ENCODE measurements around the gene SPON1.

Gene SPON1

DNA sequence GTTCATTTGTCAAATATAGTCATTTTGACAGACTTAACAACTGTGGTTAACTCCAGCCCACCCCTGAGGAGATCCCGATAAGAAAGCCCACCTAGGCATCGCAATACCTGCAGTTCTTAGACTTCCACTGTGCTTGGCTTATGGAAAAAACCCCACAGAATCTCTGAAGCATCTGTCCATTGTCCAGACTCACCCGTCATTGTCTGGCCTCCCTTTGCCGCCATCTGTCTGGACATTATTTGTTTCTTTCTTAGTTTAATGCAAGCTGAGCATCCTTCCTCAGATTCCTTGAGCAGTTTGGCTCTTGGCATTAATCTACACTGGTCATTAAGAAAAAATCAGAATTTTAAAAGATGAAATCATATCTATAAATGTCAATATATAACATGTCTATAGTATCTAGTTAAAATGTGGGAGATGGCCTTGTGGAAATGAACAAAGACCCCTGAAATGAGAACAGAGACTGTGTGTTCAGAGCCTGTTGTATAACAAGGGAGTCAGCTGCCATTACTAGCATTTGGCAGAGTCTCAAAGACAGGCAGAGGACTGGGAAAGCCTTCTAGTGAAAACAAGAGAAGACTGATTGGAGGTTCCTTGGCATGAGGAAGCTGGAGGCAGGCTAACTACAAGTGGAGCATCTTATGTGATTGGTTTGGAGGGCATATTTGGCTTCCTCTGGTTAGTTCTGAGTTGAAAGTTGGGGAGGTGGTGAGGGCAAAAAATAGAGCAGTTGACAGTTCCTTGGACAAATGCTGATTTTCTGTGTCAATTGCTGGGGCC, 80.4 kb downstream of the SPON1 start:
- TF ChIP-seq, protein P1, sequence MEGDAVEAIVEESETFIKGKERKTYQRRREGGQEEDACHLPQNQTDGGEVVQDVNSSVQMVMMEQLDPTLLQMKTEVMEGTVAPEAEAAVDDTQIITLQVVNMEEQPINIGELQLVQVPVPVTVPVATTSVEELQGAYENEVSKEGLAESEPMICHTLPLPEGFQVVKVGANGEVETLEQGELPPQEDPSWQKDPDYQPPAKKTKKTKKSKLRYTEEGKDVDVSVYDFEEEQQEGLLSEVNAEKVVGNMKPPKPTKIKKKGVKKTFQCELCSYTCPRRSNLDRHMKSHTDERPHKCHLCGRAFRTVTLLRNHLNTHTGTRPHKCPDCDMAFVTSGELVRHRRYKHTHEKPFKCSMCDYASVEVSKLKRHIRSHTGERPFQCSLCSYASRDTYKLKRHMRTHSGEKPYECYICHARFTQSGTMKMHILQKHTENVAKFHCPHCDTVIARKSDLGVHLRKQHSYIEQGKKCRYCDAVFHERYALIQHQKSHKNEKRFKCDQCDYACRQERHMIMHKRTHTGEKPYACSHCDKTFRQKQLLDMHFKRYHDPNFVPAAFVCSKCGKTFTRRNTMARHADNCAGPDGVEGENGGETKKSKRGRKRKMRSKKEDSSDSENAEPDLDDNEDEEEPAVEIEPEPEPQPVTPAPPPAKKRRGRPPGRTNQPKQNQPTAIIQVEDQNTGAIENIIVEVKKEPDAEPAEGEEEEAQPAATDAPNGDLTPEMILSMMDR (IDR thresholded peaks at IDR 0.05): no peak
- no peak for TF ChIP-seq ZFX (IDR thresholded peaks at IDR 0.05; ENCODE audit: borderline replicate concordance)
- no peak overlapping the region for H3K27ac ChIP-seq

- TF ChIP-seq, protein P1 (IDR thresholded peaks at IDR 0.05): no peak
- TF ChIP-seq ZFX (IDR thresholded peaks at IDR 0.05; ENCODE audit: borderline replicate concordance): no peak
- no peak overlapping the region for H3K27ac ChIP-seq
These were observed 82.4 kb downstream of the SPON1 start for GRCh38 chr11:14044916-14045315.

- no peak for TF ChIP-seq ZFX (IDR thresholded peaks at IDR 0.05; ENCODE audit: borderline replicate concordance)
- TF ChIP-seq, protein P1 (IDR thresholded peaks at IDR 0.05): no peak
- H3K27ac ChIP-seq: no peak overlapping the region
These were observed 82.9 kb downstream of the SPON1 start for GRCh38 chr11:14045417-14045816.

DNA sequence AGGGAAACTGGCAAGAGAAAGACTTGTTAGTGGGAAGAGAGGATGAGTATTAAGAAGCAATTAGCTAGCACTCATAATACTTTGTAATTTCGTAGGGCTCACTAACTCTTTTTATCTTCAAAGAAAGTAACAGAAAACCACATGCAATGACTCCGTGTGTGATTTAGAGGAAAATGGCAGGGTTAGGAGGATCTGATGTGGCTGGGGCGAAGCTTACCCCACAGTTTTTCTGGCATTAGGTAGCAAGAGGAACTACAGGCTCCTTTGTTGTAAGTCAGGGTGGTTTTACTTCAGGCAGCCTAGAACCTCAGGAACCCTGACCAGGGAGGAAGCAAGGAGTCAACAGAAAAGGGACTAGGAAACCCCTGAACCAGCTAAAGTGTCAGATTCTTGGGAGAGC, 89.7 kb downstream of the SPON1 start:
- no peak overlapping the region for H3K27ac ChIP-seq
- TF ChIP-seq ZFX (IDR thresholded peaks at IDR 0.05; ENCODE audit: borderline replicate concordance): no peak
- TF ChIP-seq, protein P1 (IDR thresholded peaks at IDR 0.05): no peak

DNA sequence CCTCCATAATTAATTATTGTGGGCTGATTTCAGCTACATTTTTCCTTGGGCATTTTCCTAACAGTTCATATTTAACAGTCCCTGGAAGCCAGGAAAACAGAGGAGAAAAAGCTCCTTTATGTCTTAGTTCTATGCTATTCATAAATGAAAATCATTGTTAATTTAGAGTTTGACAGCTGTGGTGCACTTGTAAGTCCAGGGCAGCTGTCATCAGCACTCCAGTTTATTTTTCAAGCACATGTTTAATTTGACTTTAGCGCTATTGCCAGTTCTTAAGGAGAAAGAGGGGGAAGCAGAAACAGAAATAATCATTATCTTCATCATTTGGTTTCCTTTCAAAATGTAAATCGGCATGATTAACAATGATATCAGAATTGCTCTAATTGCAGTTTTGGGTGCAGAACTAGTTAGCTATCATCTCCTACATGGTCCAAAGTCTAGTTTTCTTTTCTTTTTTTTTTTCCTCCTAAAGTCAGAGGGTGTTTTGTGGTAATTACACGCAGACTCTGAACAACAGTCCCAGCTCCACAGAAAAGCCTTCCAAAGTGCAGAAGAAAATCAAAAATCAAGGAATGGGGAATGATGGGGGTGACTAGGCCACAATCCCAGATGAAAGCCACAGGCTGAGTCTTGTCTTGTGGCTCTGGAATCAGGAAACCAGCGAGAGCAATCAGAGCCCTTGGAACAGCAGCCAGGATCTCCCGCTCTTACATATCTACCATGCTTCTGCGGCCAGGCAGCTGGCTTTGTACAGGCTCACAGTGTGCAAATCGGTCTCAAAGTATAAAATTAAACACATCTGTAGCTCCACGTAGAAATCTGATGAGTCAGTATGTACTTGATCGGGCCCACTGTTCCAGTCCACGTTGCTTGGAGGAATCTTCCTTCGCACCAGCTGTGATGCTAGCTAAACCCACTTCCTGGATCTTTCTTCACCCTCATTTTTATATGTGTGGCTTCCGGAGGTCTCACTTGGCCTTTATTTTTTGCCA, 91.9 kb downstream of the SPON1 start:
- H3K27ac ChIP-seq: no peak overlapping the region
- TF ChIP-seq, protein P1 (IDR thresholded peaks at IDR 0.05): no peak
- no peak for TF ChIP-seq ZFX (IDR thresholded peaks at IDR 0.05; ENCODE audit: borderline replicate concordance)

GRCh38 chr11:14055936-14056335, 93.4 kb downstream of the SPON1 start:
- no peak overlapping the region for H3K27ac ChIP-seq

More at GRCh38 chr11:14055936-14056335, 93.4 kb downstream of the SPON1 start:
- TF ChIP-seq, protein P1 (IDR thresholded peaks at IDR 0.05): no peak
- no peak for TF ChIP-seq ZFX (IDR thresholded peaks at IDR 0.05; ENCODE audit: borderline replicate concordance)
